Body of pancreas (tissue), 4 donors: ENCODE data around the gene SUGCT. TPM values are rescaled to one million over a fixed set of nuclear protein-coding genes. Genes with fewer than 3 reads are reported as not detected.

Source experiments
- ATAC-seq: fragments of 150-250 bp; one replicate; pipeline ENCODE4 v1.9.1; 2016
- DNase-seq, 4 donors: peaks; one replicate each; pipeline ENCODE4 v3.0.0-alpha.2; 2019
- H3K27ac ChIP-seq, 4 donors: fragments of 200-600 bp; sonication (generic); 1 replicate in 3 of 4; 2 replicates in 1 of 4; pipeline versions ENCODE4 v1.5.1 to v1.6.1; 2016 to 2019; ENCODE audit warnings: mild to moderate bottlenecking in 1 of 4, mixed read lengths in 1 of 4, moderate library complexity in 1 of 4
- H3K27me3 ChIP-seq, 2 donors: fragments of 200-600 bp; sonication (generic); one replicate each; pipeline ENCODE4 v1.6.0; 2016; ENCODE audit warnings: mild to moderate bottlenecking in 1 of 2
- H3K36me3 ChIP-seq, 2 donors: fragments of 200-600 bp; sonication (generic); replicated peaks in 1 of 2; 2 replicates each; pipeline ENCODE4 v1.5.1; 2016; ENCODE audit warnings: low read depth in 2 of 2; ENCODE audit not compliant: insufficient read depth in 1 of 2
- H3K4me1 ChIP-seq: fragments of 200-600 bp; sonication (generic); one replicate; pipeline ENCODE4 v1.6.0; 2016
- H3K4me3 ChIP-seq, 2 donors: fragments of 200-600 bp; sonication (generic); 1 replicate in 1 of 2; 2 replicates in 1 of 2; pipeline ENCODE4 v1.5.1; 2016 to 2019
- H3K9me3 ChIP-seq, 3 donors: fragments of 200-600 bp; sonication (generic); 1 replicate in 2 of 3; 2 replicates in 1 of 3; pipeline ENCODE4 v1.5.1; 2016
- CTCF ChIP-seq, 7 experiments: fragments of 450-650 bp in 4 of 7; fragments of 200-600 bp in 3 of 7; sonication (generic) in 3 of 7; IDR thresholded peaks; one replicate each; pipeline ENCODE4 v1.5.1; 2016 to 2019; ENCODE audit warnings: antibody characterized with exemption in 7 of 7
- POLR2A ChIP-seq, 3 donors: fragments of 450-650 bp; IDR thresholded peaks; one replicate each; pipeline ENCODE4 v1.6.1; 2016; ENCODE audit warnings: antibody characterized with exemption in 3 of 3, mild to moderate bottlenecking in 2 of 3
- WGBS, 2 donors: methylation state at CpG; one replicate each; pipeline ENCODE4 v1.1.5; 2017; 5-methylcytosine and 5-hydroxymethylcytosine counted together
- intact Hi-C: fragments of 100-400 bp; cut with DNase I; formaldehyde crosslinking; loops from one replicate; pipeline ENCODE4 v1.15.1; 2023
- total RNA-seq, 2 donors: library from RNA; depleted of rRNA; stranded (reverse); fragments of >200 nt; gene quantifications; one replicate each; pipeline ENCODE4 v1.1.0, GENCODE V29; 2016

SUGCT gene
- total RNA-seq, 2 donors from 2014 or later = 0.78 to 1.3 TPM

- no peak overlapping the region for H3K4me3 ChIP-seq
- H3K27me3 ChIP-seq = no peaks in the 10 kb centered on the region
- H3K27ac ChIP-seq = no peak overlapping the region
- H3K4me1 ChIP-seq = no peaks in the 10 kb centered on the region
- no peaks in the 10 kb centered on the region for H3K36me3 ChIP-seq
- intact Hi-C loops = no loop called here
- ATAC-seq (no peak), DNase-seq (no peak)
- WGBS, 2 donors = 73 to 80% methylated on average over 3 of the region's 3 CpGs
- TF ChIP-seq POLR2A (IDR thresholded peaks at IDR 0.05) (no peak), CTCF (IDR thresholded peaks at IDR 0.05) (no peak)
- H3K9me3 ChIP-seq = peaks cover 0 to 2% (median 0%) of the 10 kb centered on the region in 3 donors
These were observed 348.0 kb downstream of the SUGCT start for GRCh38 chr7:40482845-40483244.

- Histone ChIP-seq H3K4me1 (no peaks in the 10 kb centered on the region), H3K27me3 (no peaks in the 10 kb centered on the region), H3K4me3 (no peak overlapping the region), H3K9me3 (peaks cover 0 to 2% (median 0%) of the 10 kb centered on the region in 3 donors), H3K36me3 (no peaks in the 10 kb centered on the region), H3K27ac (no peak overlapping the region)
- ATAC-seq = no peak
- intact Hi-C loops = no loop called here
- 53 to 70% methylated on average over 1 of the region's 1 CpG for WGBS, 2 donors
- TF ChIP-seq POLR2A (IDR thresholded peaks at IDR 0.05) (no peak), CTCF (IDR thresholded peaks at IDR 0.05) (no peak)
- no peak for DNase-seq
These were observed 348.8 kb downstream of the SUGCT start for GRCh38 chr7:40483630-40484029.

- ATAC-seq (no peak), DNase-seq (no peak)
- H3K27me3 ChIP-seq = no peaks in the 10 kb centered on the region
- no peak overlapping the region for H3K4me3 ChIP-seq
- H3K27ac ChIP-seq = no peak overlapping the region
- intact Hi-C loops = no loop called here
- no peaks in the 10 kb centered on the region for H3K4me1 ChIP-seq
- no peaks in the 10 kb centered on the region for H3K36me3 ChIP-seq
- WGBS, 2 donors = 72 to 100% methylated on average over 1 to 2 of the region's 2 CpGs
- TF ChIP-seq POLR2A (IDR thresholded peaks at IDR 0.05) (no peak), CTCF (IDR thresholded peaks at IDR 0.05) (no peak)
- H3K9me3 ChIP-seq = no peaks in the 10 kb centered on the region
These were observed 355.2 kb downstream of the SUGCT start for GRCh38 chr7:40489844-40490602.

GRCh38 chr7:40490603-40490924, 355.8 kb downstream of the SUGCT start:
- no peaks in the 10 kb centered on the region for H3K36me3 ChIP-seq
- H3K4me3 ChIP-seq = no peak overlapping the region
- no peaks in the 10 kb centered on the region for H3K4me1 ChIP-seq
- H3K9me3 ChIP-seq = no peaks in the 10 kb centered on the region
- intact Hi-C loops = no loop called here
- no peak overlapping the region for H3K27ac ChIP-seq
- TF ChIP-seq POLR2A (IDR thresholded peaks at IDR 0.05) (no peak), CTCF (IDR thresholded peaks at IDR 0.05) (no peak)
- ATAC-seq (no peak), DNase-seq (no peak)
- H3K27me3 ChIP-seq = no peaks in the 10 kb centered on the region

GRCh38 chr7:40492946-40493345, 358.1 kb downstream of the SUGCT start:
- 86% methylated on average over 4 of the region's 4 CpGs for WGBS, 2 donors
- no peak overlapping the region for H3K27ac ChIP-seq
- no peaks in the 10 kb centered on the region for H3K36me3 ChIP-seq
- DNase-seq (no peak), ATAC-seq (no peak)
- no peak for TF ChIP-seq CTCF (IDR thresholded peaks at IDR 0.05)
- TF ChIP-seq POLR2A (IDR thresholded peaks at IDR 0.05) = no peak
- H3K4me1 ChIP-seq = no peaks in the 10 kb centered on the region
- no peaks in the 10 kb centered on the region for H3K9me3 ChIP-seq
- no peak overlapping the region for H3K4me3 ChIP-seq
- intact Hi-C loops = no loop called here
- no peaks in the 10 kb centered on the region for H3K27me3 ChIP-seq
